T-helper 2 cell treated with Interferon-gamma antibody and Interleukin-4, amounts not matched to agents 100 ng/mL and 5 ng/mL, for 36 hours (primary cell): Measurements from ENCODE around the gene NAGA. TPM values are rescaled to one million over a fixed set of nuclear protein-coding genes. Genes with fewer than 3 reads are reported as not detected.

Experiments used
- intact Hi-C: fragments of 100-400 bp; cut with micrococcal nuclease; formaldehyde crosslinking; loops from one replicate; pipeline ENCODE4 v1.15.1; 2023
- total RNA-seq: library from RNA; stranded (reverse); gene quantifications from 2 replicates; pipeline ENCODE4 v1.2.3, GENCODE V29; 2022

Gene NAGA
- total RNA-seq, 1 donor from 2014 or later, result 37.9 TPM

GRCh38 chr22:42050641-42051180, 19.9 kb downstream of the NAGA start:
- intact Hi-C loops, result no loop called here

- intact Hi-C loops, result no loop called here
Observed at GRCh38 chr22:42041784-42042183, 28.8 kb downstream of the NAGA start.

GRCh38 chr22:42039271-42039670, 31.3 kb downstream of the NAGA start:
- intact Hi-C loops, result no loop called here

- intact Hi-C loops, result no loop called here
Observed at GRCh38 chr22:42035256-42035655, 35.4 kb downstream of the NAGA start.

GRCh38 chr22:42033263-42034181, 37.1 kb downstream of the NAGA start:
- intact Hi-C loops, result no loop called here

GRCh38 chr22:42026705-42027104, 43.9 kb downstream of the NAGA start:
- intact Hi-C loops, result no loop called here

GRCh38 chr22:42025421-42025820, 45.2 kb downstream of the NAGA start:
- intact Hi-C loops, result no loop called here

GRCh38 chr22:42022162-42022847, 48.3 kb downstream of the NAGA start:
- intact Hi-C loops, result loop anchor here (1.0 kb wide), 1 partner anchor 9 kb away; no protein-coding TSS in a partner anchor

- intact Hi-C loops, result no loop called here
Observed at GRCh38 chr22:42021571-42021970, 49.0 kb downstream of the NAGA start.

GRCh38 chr22:42018224-42018623, 52.4 kb downstream of the NAGA start:
- intact Hi-C loops, result no loop called here

- intact Hi-C loops, result no loop called here
Observed at GRCh38 chr22:42016111-42016510, 54.5 kb downstream of the NAGA start.

- intact Hi-C loops, result no loop called here
Observed at GRCh38 chr22:42013385-42013784, 57.2 kb downstream of the NAGA start.

- intact Hi-C loops, result no loop called here
Observed at GRCh38 chr22:42010778-42011177, 59.8 kb downstream of the NAGA start.

Other genes starting within 250 kb of the NAGA start
- 131 and 132 TPM in 2 replicates for gene SREBF2, start 237.7 kb downstream of the NAGA start, total RNA-seq
- 0.41 TPM in 1 of 2 replicates, not detected in the other for gene SHISA8, start 155.7 kb downstream of the NAGA start, total RNA-seq
- 1.3 and 1.5 TPM in 2 replicates for gene TNFRSF13C, start 144.0 kb downstream of the NAGA start, total RNA-seq
- 67.5 and 74.1 TPM in 2 replicates for gene CENPM, start 123.7 kb downstream of the NAGA start, total RNA-seq
- gene SEPTIN3, start 101.4 kb downstream of the NAGA start, total RNA-seq, result 4.0 and 4.6 TPM in 2 replicates
- 2.0 and 3.3 TPM in 2 replicates for gene WBP2NL, start 72.0 kb downstream of the NAGA start, total RNA-seq
- gene PHETA2, start 3.4 kb upstream of the NAGA start, total RNA-seq, result 4.0 and 4.2 TPM in 2 replicates
- gene SMDT1, start 8.9 kb upstream of the NAGA start, total RNA-seq, result 98.6 and 105 TPM in 2 replicates
- gene NDUFA6, start 20.0 kb upstream of the NAGA start, total RNA-seq, result 74.3 and 80.7 TPM in 2 replicates
- gene CYP2D6, start 60.0 kb upstream of the NAGA start, total RNA-seq, result 4.5 and 5.8 TPM in 2 replicates
- gene TCF20, start 199.8 kb upstream of the NAGA start, total RNA-seq, result 75.8 and 76.5 TPM in 2 replicates